Measurements from ENCODE around the gene ZSCAN26. TPM values are rescaled to one million over a fixed set of nuclear protein-coding genes. Genes with fewer than 3 reads are reported as not detected.

ZSCAN26 gene
- total and polyA plus RNA-seq, 2 of the 8 experiments (the other 6 are each of a cell fraction or from before 2014, with no cell fraction given) = 7.0 to 8.5 TPM

DNA sequence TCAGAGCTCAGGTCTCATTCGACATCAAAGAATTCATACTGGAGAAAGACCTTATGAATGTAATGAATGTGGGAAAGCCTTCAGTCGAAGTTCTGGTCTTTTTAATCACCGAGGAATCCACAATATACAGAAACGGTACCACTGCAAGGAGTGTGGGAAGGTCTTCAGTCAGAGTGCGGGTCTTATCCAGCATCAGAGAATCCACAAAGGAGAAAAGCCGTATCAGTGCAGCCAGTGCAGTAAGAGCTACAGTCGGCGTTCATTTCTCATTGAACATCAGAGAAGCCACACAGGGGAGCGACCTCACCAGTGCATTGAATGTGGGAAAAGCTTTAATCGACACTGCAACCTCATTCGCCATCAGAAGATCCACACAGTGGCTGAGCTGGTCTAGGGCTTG lies 34.2 kb upstream of the ZSCAN26 start:
- H3K36me3 ChIP-seq (ENCODE audit: control insufficient read depth in 2 of 4, insufficient read depth in 4 of 4, low read length in 3 of 4) = peaks cover 18 to 59% (median 39%) of the 10 kb centered on the region in 4 experiments
- no peak overlapping the region for H3K14ac ChIP-seq (ENCODE audit: insufficient read length)
- H3K56ac ChIP-seq (replicated peaks; ENCODE audit: insufficient read length, low read depth, low read length) = no peak overlapping the region
- H3K4me3 ChIP-seq (ENCODE audit: extremely low read depth in 1 of 4, insufficient read depth in 2 of 4, low read depth in 3 of 4, low read length in 4 of 4) = no peak overlapping the region
- whole genome bisulfite sequencing, 2 experiments (ENCODE audit: extremely low coverage in 1 of 2, insufficient coverage in 1 of 2, insufficient read length in 1 of 2, insufficient replicate concordance in 2 of 2, low coverage in 1 of 2, low lambda C conversion rate in 2 of 2, missing lambda C conversion rate in 1 of 2) = 87% methylated on average over 11 of the region's 11 CpGs; no CpG with 5 or more reads in 1 of the 2 experiments
- H3K4me2 ChIP-seq (ENCODE audit: insufficient read depth in 1 of 2, low read depth in 2 of 2, low read length in 2 of 2) = no peak overlapping the region
- no peak overlapping the region for H2AFZ ChIP-seq (ENCODE audit: low read length)
- no peak overlapping the region for H2BK12ac ChIP-seq (ENCODE audit: low read depth, low read length)
- ChIA-PET POLR2A (ENCODE audit: partially characterized antibody) (interaction anchor here (0.6 to 0.7 kb wide), 2 partner anchors 123 to 142 kb away, joined by 3 read pairs; no protein-coding TSS in a partner anchor), CTCF (ENCODE audit: partially characterized antibody) (no interaction called here)
- H2BK20ac ChIP-seq (ENCODE audit: low read length) = no peak overlapping the region
- H3K79me1 ChIP-seq (ENCODE audit: low read depth, low read length) = no peaks in the 10 kb centered on the region
- H3K27me3 ChIP-seq (replicated peaks in 1 of 4; ENCODE audit: control insufficient read depth in 3 of 4, extremely low read depth in 1 of 4, insufficient read depth in 3 of 4, low read length in 3 of 4) = no peaks in the 10 kb centered on the region
- H3K9me3 ChIP-seq (ENCODE audit: insufficient read depth in 2 of 2, low read depth in 1 of 2, low read length in 1 of 2) = 0 out of 4 replicates have a peak, but pooled peaks cover 0 to 3% of the 10 kb centered on the region in 2 experiments
- H3K79me2 ChIP-seq (ENCODE audit: control insufficient read depth in 1 of 2, insufficient read depth in 2 of 2, low read length in 2 of 2) = no peaks in the 10 kb centered on the region
- H3K23ac ChIP-seq (ENCODE audit: insufficient read length) = no peak overlapping the region
- no peaks in the 10 kb centered on the region; the same call in 1 of the 2 replicates for H3K23me2 ChIP-seq (ENCODE audit: low read depth, low read length)
- no peaks in the 10 kb centered on the region; a peak in 1 of 7 replicates for H3K4me1 ChIP-seq (replicated peaks in 1 of 4; ENCODE audit: control insufficient read depth in 3 of 4, insufficient read depth in 4 of 4, low read length in 3 of 4)
- no peak overlapping the region for H3K9ac ChIP-seq (replicated peaks in 1 of 4; ENCODE audit: extremely low read depth in 1 of 4, low read depth in 3 of 4, low read length in 3 of 4)
- no peak overlapping the region for H4K8ac ChIP-seq (ENCODE audit: extremely low read depth, insufficient read depth, low read length)
- H2BK5ac ChIP-seq (ENCODE audit: low read depth, low read length) = no peak overlapping the region
- no peak overlapping the region for H3K27ac ChIP-seq (ENCODE audit: low read depth, low read length)
- H4K5ac ChIP-seq (ENCODE audit: insufficient read length, low read depth, low read length) = no peak overlapping the region
- DNase-seq (ENCODE audit: low read depth in 1 of 2, low spot score in 2 of 2) (no peak), FAIRE-seq (no peak)
- peaks cover 0 to 3% of the 10 kb centered on the region in 2 experiments for H4K20me1 ChIP-seq (replicated peaks in 1 of 2; ENCODE audit: control insufficient read depth in 1 of 2, insufficient read depth in 2 of 2, low read length in 2 of 2)
- H4K91ac ChIP-seq (replicated peaks; ENCODE audit: insufficient read length, low read length) = no peak overlapping the region
- H3K4ac ChIP-seq (replicated peaks; ENCODE audit: insufficient read length, low read depth, low read length) = no peak overlapping the region
- H2BK120ac ChIP-seq (replicated peaks; ENCODE audit: low read depth, low read length) = no peak overlapping the region
- H2BK15ac ChIP-seq (ENCODE audit: low read length) = no peak overlapping the region
- H3K18ac ChIP-seq (ENCODE audit: extremely low read depth, low read length) = no peak overlapping the region
- no peak overlapping the region for H2AK5ac ChIP-seq (ENCODE audit: low read depth, low read length)
- TF ChIP-seq KDM4A (IDR thresholded peaks at IDR 0.05; ENCODE audit: low read depth, low read length, severe bottlenecking) = no peak
- no peak for TF ChIP-seq BACH1 (IDR thresholded peaks at IDR 0.05; ENCODE audit: low read length)
- TF ChIP-seq SP2 (IDR thresholded peaks at IDR 0.05; ENCODE audit: low read length) = no peak
- no peak for TF ChIP-seq PHF8 (conservative IDR thresholded peaks at IDR 0.05; ENCODE audit: low read depth, low read length)
- no peak for TF ChIP-seq NRF1 (IDR thresholded peaks at IDR 0.05; ENCODE audit: low read depth, low read length)
- no peak for TF ChIP-seq SP1 (IDR thresholded peaks at IDR 0.05; ENCODE audit: low read depth, low read length)
- no peak for TF ChIP-seq EP300 (IDR thresholded peaks at IDR 0.05; ENCODE audit: borderline replicate concordance in 1 of 2, low read depth in 2 of 2, low read length in 2 of 2)
- no peak for TF ChIP-seq RFX5 (IDR thresholded peaks at IDR 0.05; ENCODE audit: borderline replicate concordance, low read depth, low read length)
- TF ChIP-seq, protein P1, sequence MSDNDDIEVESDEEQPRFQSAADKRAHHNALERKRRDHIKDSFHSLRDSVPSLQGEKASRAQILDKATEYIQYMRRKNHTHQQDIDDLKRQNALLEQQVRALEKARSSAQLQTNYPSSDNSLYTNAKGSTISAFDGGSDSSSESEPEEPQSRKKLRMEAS (IDR thresholded peaks at IDR 0.05) = no peak
